WTC11 (cell line): ENCODE measurements around the gene HRH3. TPM values are rescaled to one million over a fixed set of nuclear protein-coding genes. Genes with fewer than 3 reads are reported as not detected.

ENCODE experiments used
- ATAC-seq: fragments of 200-7000 bp; cut with Tn5 transposase; 2 replicates; pipeline ENCODE4 v1.10.0; 2021; ENCODE audit warnings: mild to moderate bottlenecking, moderate library complexity
- CTCF ChIA-PET: fragments of 300-600 bp; sonication (Branson Sonifier 250); formaldehyde crosslinking; loops from one replicate; lab custom pipeline; 2021; ENCODE audit warnings: antibody characterized with exemption; lab: Charles Lee
- POLR2A ChIA-PET: fragments of 350-600 bp; sonication (Branson Sonifier 250); formaldehyde crosslinking; loops from one replicate; lab custom pipeline; 2021; ENCODE audit warnings: antibody characterized with exemption; lab: Charles Lee
- DNase-seq: peaks from one replicate; pipeline ENCODE4 v3.0.0; 2021; ENCODE audit warnings: low spot score
- H3K27ac Mint-ChIP-seq: 2 replicates; pipeline ENCODE4 v1.8.0; 2021; ENCODE audit warnings: mixed read lengths
- H3K27me3 Mint-ChIP-seq: 2 replicates; pipeline ENCODE4 v1.8.0; 2021; ENCODE audit warnings: low read depth, mild to moderate bottlenecking, moderate library complexity, mixed read lengths
- H3K36me3 Mint-ChIP-seq: 2 replicates; pipeline ENCODE4 v1.8.0; 2021; ENCODE audit warnings: mixed read lengths
- H3K4me1 Mint-ChIP-seq: 2 replicates; pipeline ENCODE4 v1.8.0; 2022; ENCODE audit warnings: mixed read lengths
- H3K4me3 Mint-ChIP-seq: 2 replicates; pipeline ENCODE4 v1.8.0; 2021; ENCODE audit warnings: mild to moderate bottlenecking, moderate library complexity, mixed read lengths
- H3K9me3 Mint-ChIP-seq: 2 replicates; pipeline ENCODE4 v1.8.0; 2021; ENCODE audit warnings: mixed read lengths
- CREB1 ChIP-seq: sonication (generic); formaldehyde crosslinking; IDR thresholded peaks from 2 replicates; pipeline ENCODE4 v1.8.0; 2023; ENCODE audit warnings: mild to moderate bottlenecking, missing genetic modification reagents
- CREM ChIP-seq: sonication (generic); formaldehyde crosslinking; IDR thresholded peaks from 2 replicates; pipeline ENCODE4 v1.8.1; 2022; ENCODE audit warnings: mild to moderate bottlenecking, missing genetic modification reagents, moderate library complexity
- ELF4 ChIP-seq: sonication (generic); formaldehyde crosslinking; IDR thresholded peaks from 2 replicates; pipeline ENCODE4 v1.8.1; 2022; ENCODE audit warnings: low read depth, mild to moderate bottlenecking, moderate library complexity, missing genetic modification reagents
- EMX1 ChIP-seq: fragments of 250-450 bp; sonication (Bioruptor Pico); IDR thresholded peaks from 2 replicates; pipeline ENCODE4 v1.8.0; 2021; ENCODE audit warnings: mild to moderate bottlenecking
- ETV6 ChIP-seq: sonication (generic); formaldehyde crosslinking; IDR thresholded peaks from 2 replicates; pipeline ENCODE4 v1.8.1; 2022; ENCODE audit warnings: mild to moderate bottlenecking, missing genetic modification reagents
- GABPB1 ChIP-seq: sonication (generic); formaldehyde crosslinking; IDR thresholded peaks from 2 replicates; pipeline ENCODE4 v1.8.1; 2023; ENCODE audit warnings: mild to moderate bottlenecking, missing genetic modification reagents
- JUN ChIP-seq: sonication (generic); formaldehyde crosslinking; IDR thresholded peaks from 2 replicates; pipeline ENCODE4 v1.8.0; 2023; ENCODE audit warnings: mild to moderate bottlenecking, missing genetic modification reagents
- KAT7 ChIP-seq: sonication (generic); formaldehyde crosslinking; IDR thresholded peaks from 2 replicates; pipeline ENCODE4 v1.8.1; 2023; ENCODE audit warnings: missing genetic modification reagents, mild to moderate bottlenecking, borderline replicate concordance
- NFYB ChIP-seq: sonication (generic); formaldehyde crosslinking; conservative IDR thresholded peaks from 2 replicates; pipeline ENCODE4 v1.8.0; 2022; ENCODE audit warnings: low read depth, missing genetic modification reagents
- NR2C2 ChIP-seq: sonication (generic); formaldehyde crosslinking; IDR thresholded peaks from 2 replicates; pipeline ENCODE4 v1.8.0; 2022; ENCODE audit warnings: mild to moderate bottlenecking, missing genetic modification reagents
- NR3C1 ChIP-seq: sonication (generic); formaldehyde crosslinking; conservative IDR thresholded peaks from 2 replicates; pipeline ENCODE4 v1.8.1; 2023; ENCODE audit warnings: low read depth, mild to moderate bottlenecking, missing genetic modification reagents
- SMAD4 ChIP-seq: sonication (generic); formaldehyde crosslinking; IDR thresholded peaks from 2 replicates; pipeline ENCODE4 v1.8.0; 2022; ENCODE audit warnings: mild to moderate bottlenecking, missing genetic modification reagents
- TP53 ChIP-seq: sonication (generic); formaldehyde crosslinking; IDR thresholded peaks from 2 replicates; pipeline ENCODE4 v1.8.1; 2023; ENCODE audit warnings: mild to moderate bottlenecking, missing genetic modification reagents
- ZBTB21 ChIP-seq: sonication (generic); formaldehyde crosslinking; IDR thresholded peaks from 2 replicates; pipeline ENCODE4 v1.8.1; 2023; ENCODE audit warnings: mild to moderate bottlenecking, missing genetic modification reagents, borderline replicate concordance
- ZNF232 ChIP-seq: sonication (generic); formaldehyde crosslinking; IDR thresholded peaks from 2 replicates; pipeline ENCODE4 v1.8.0; 2022; ENCODE audit warnings: mild to moderate bottlenecking, missing genetic modification reagents
- ZNF396 ChIP-seq: fragments of 250-450 bp; sonication (Bioruptor Pico); IDR thresholded peaks from 2 replicates; pipeline ENCODE4 v1.8.0; 2021; ENCODE audit warnings: mild to moderate bottlenecking, moderate library complexity, borderline replicate concordance
- total RNA-seq: library from RNA; stranded (reverse); gene quantifications from 3 replicates; pipeline ENCODE4 v1.2.3, GENCODE V29; 2021
- TF ChIP-seq, protein P1 (sequence below): sonication (generic); formaldehyde crosslinking; IDR thresholded peaks from 2 replicates; pipeline ENCODE4 v1.8.1; 2023; ENCODE audit warnings: mild to moderate bottlenecking, missing genetic modification reagents, moderate library complexity
- TF ChIP-seq, protein P2 (sequence below): sonication (generic); formaldehyde crosslinking; IDR thresholded peaks from 2 replicates; pipeline ENCODE4 v1.8.1; 2023; ENCODE audit warnings: mild to moderate bottlenecking, missing genetic modification reagents, moderate library complexity
- TF ChIP-seq, protein P3 (sequence below): fragments of 250-450 bp; sonication (Bioruptor Pico); conservative IDR thresholded peaks from 2 replicates; pipeline ENCODE4 v1.9.0; 2021; ENCODE audit warnings: mild to moderate bottlenecking
- TF ChIP-seq, protein P4 (sequence below): sonication (generic); formaldehyde crosslinking; conservative IDR thresholded peaks from 2 replicates; pipeline ENCODE4 v1.8.1; 2023; ENCODE audit warnings: mild to moderate bottlenecking, low read depth, missing genetic modification reagents, moderate library complexity
- TF ChIP-seq, protein P5 (sequence below): sonication (generic); formaldehyde crosslinking; IDR thresholded peaks from 2 replicates; pipeline ENCODE4 v1.8.1; 2023; ENCODE audit warnings: mild to moderate bottlenecking, moderate library complexity, missing genetic modification reagents

HRH3 gene
- total RNA-seq, 1 experiment from 2014 or later, result 3.3 TPM

DNA sequence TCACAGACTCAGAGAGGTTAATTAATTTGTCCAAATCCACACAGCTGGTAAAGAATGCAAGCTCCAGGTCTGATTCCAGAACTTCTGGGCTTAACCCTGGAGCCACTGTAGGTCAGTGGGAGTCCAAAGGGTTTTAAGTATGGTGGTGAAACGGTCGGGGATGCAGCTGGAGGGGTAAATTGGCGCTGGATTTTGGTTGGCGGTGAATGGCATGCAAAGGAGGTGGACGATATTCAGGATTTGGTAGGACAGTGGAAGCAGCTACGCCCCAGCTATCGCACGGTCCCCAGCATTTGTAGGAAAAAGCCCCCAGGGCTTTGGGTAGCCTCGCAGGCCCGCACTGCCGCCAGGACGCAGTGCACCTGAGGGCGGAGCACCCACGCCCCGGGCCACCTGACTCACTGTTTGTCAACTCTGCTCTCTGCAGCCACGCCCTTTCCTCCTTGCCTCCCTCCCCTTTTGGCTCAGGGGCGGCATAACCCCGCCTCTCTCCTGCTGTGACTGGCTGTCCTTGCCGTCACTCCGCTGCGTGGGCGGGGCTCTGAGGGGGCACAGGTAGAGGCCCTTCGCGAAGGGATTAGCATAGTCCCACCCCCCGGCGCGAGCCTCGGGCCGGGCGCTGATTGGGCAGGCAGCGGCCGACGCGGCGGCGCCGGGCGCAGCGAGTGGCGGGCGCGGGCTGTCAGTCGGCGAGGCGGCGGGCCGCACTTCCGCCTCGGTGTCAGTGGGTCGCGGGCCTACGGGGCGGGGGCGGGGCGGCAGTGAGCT is 17.9 kb upstream of the HRH3 start, which contains the start of gene OSBPL2 (continued):
- TF ChIP-seq CREM (CRISPR knock-in tag) (peak; percentile 54; the same call in 1 of the 2 replicates), NFYB (CRISPR knock-in tag) (peak; percentile 99), JUN (CRISPR knock-in tag) (no peak), ELF4 (CRISPR knock-in tag) (no peak), ZBTB21 (CRISPR knock-in tag) (no peak), KAT7 (CRISPR knock-in tag) (no peak), ETV6 (CRISPR knock-in tag) (no peak), ZNF232 (CRISPR knock-in tag) (no peak), NR3C1 (no peak), GABPB1 (no peak), EMX1 (CRISPR knock-in tag) (no peak)
- TF ChIP-seq, protein P1, sequence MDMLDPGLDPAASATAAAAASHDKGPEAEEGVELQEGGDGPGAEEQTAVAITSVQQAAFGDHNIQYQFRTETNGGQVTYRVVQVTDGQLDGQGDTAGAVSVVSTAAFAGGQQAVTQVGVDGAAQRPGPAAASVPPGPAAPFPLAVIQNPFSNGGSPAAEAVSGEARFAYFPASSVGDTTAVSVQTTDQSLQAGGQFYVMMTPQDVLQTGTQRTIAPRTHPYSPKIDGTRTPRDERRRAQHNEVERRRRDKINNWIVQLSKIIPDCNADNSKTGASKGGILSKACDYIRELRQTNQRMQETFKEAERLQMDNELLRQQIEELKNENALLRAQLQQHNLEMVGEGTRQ (CRISPR knock-in tag), result peak; percentile 86
- TF ChIP-seq, protein P2, sequence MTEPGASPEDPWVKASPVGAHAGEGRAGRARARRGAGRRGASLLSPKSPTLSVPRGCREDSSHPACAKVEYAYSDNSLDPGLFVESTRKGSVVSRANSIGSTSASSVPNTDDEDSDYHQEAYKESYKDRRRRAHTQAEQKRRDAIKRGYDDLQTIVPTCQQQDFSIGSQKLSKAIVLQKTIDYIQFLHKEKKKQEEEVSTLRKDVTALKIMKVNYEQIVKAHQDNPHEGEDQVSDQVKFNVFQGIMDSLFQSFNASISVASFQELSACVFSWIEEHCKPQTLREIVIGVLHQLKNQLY (CRISPR knock-in tag), result no peak
- TF ChIP-seq, protein P3, sequence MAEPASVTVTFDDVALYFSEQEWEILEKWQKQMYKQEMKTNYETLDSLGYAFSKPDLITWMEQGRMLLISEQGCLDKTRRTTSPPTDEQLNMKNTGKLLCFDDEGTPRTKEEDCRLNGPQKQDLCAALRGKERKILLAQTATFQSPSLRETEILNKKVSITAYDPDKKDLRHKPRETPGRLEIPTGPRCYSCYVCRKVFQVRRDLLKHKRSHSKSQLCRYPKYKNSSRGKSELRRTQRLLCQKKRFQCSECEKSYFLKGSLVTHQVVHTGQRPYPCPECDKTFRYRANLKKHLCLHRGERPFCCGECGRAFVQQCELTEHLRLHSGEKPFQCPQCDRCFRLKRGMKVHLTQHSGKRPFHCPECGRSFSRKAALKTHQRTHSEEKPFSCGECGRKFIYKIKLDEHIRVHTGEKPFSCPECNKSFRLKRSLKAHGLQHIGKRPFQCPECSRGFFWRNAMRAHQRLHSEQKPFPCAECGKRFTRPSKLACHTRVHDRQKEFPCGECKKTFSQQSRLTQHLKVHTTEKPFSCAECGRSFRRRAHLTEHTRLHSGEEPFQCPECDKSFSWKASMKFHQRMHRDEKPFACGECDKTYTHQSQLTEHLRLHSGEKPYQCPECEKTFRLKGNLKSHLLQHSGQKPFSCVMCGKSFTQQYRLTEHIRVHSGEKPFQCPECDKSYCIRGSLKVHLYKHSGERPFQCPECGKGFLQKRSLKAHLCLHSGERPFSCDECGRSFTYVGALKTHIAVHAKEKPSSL (CRISPR knock-in tag), result no peak
- TF ChIP-seq, protein P4, sequence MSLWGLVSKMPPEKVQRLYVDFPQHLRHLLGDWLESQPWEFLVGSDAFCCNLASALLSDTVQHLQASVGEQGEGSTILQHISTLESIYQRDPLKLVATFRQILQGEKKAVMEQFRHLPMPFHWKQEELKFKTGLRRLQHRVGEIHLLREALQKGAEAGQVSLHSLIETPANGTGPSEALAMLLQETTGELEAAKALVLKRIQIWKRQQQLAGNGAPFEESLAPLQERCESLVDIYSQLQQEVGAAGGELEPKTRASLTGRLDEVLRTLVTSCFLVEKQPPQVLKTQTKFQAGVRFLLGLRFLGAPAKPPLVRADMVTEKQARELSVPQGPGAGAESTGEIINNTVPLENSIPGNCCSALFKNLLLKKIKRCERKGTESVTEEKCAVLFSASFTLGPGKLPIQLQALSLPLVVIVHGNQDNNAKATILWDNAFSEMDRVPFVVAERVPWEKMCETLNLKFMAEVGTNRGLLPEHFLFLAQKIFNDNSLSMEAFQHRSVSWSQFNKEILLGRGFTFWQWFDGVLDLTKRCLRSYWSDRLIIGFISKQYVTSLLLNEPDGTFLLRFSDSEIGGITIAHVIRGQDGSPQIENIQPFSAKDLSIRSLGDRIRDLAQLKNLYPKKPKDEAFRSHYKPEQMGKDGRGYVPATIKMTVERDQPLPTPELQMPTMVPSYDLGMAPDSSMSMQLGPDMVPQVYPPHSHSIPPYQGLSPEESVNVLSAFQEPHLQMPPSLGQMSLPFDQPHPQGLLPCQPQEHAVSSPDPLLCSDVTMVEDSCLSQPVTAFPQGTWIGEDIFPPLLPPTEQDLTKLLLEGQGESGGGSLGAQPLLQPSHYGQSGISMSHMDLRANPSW (CRISPR knock-in tag), result no peak

DNA sequence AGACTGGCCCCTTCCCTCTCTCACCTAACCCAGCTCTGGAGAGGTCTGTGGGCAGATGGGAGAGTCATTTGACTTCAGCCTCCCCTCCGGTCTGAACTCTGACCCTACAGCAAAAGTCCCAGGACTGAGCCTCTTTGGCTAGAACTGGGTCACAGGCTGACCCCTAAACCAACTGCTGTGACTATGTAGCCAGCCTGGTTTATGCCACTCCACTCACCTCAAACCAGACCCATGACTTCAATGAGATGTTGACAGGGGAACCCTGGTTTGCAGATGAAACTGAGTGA is 17.4 kb upstream of the HRH3 start:
- H3K4me1 Mint-ChIP-seq, result peaks cover 15% of the 10 kb centered on the region
- POLR2A ChIA-PET, result no interaction called here
- TF ChIP-seq, protein P5, sequence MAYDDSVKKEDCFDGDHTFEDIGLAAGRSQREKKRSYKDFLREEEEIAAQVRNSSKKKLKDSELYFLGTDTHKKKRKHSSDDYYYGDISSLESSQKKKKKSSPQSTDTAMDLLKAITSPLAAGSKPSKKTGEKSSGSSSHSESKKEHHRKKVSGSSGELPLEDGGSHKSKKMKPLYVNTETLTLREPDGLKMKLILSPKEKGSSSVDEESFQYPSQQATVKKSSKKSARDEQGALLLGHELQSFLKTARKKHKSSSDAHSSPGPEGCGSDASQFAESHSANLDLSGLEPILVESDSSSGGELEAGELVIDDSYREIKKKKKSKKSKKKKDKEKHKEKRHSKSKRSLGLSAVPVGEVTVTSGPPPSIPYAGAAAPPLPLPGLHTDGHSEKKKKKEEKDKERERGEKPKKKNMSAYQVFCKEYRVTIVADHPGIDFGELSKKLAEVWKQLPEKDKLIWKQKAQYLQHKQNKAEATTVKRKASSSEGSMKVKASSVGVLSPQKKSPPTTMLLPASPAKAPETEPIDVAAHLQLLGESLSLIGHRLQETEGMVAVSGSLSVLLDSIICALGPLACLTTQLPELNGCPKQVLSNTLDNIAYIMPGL (CRISPR knock-in tag), result no peak
- TF ChIP-seq TP53 (CRISPR knock-in tag), result no peak
- TF ChIP-seq NR2C2, result no peak
- no peak for TF ChIP-seq ZNF396 (CRISPR knock-in tag)
- no peak for TF ChIP-seq SMAD4 (CRISPR knock-in tag)
- TF ChIP-seq, protein P2 (CRISPR knock-in tag), result no peak
- no peak for TF ChIP-seq CREB1 (CRISPR knock-in tag)
- TF ChIP-seq, all 79 proteins: peak for 0
- peak overlapping the region; percentile 65 for H3K4me3 Mint-ChIP-seq
- peaks cover 5% of the 10 kb centered on the region for H3K9me3 Mint-ChIP-seq
- peaks cover 6% of the 10 kb centered on the region for H3K36me3 Mint-ChIP-seq
- DNase-seq, result no peak
- CTCF ChIA-PET, result no interaction called here
- no peak for ATAC-seq
- H3K27ac Mint-ChIP-seq, result peak overlapping the region; percentile 87
- no peaks in the 10 kb centered on the region for H3K27me3 Mint-ChIP-seq
